HepG2 (cell line): Measurements from ENCODE around the gene ADGRG4. TPM values are rescaled to one million over a fixed set of nuclear protein-coding genes. Genes with fewer than 3 reads are reported as not detected.

Experiments used
- ATAC-seq: fragments of 200-7000 bp; cut with Tn5 transposase; 3 replicates; pipeline ENCODE4 v1.9.1; 2020; ENCODE audit warnings: mild to moderate bottlenecking, moderate library complexity
- BruUV-seq: library from RNA; stranded (reverse); fragments of 400-500 nt; replicated peaks from 2 replicates; lab custom pipeline; 2021; lab: Mats Ljungman, UMichigan
- CTCF ChIA-PET: fragments of 300-600 bp; formaldehyde crosslinking; extraction: SDS; loops from one replicate; lab custom pipeline; 2021; ENCODE audit warnings: low total read pairs, inconsistent platforms, low intra/inter-chr PET ratio; lab: Yijun Ruan, JAX
- POLR2A ChIA-PET: fragments of 350-600 bp; sonication (Branson Sonifier 250); formaldehyde crosslinking; loops from one replicate; lab custom pipeline; 2020; ENCODE audit warnings: antibody characterized with exemption, inconsistent platforms; lab: Yijun Ruan, JAX
- DNase-seq: peaks from one replicate; pipeline ENCODE4 v3.0.0-alpha.2; 2015; ENCODE audit warnings: low spot score
- FAIRE-seq: peaks from 3 replicates; lab custom pipeline; 2011; peaks lifted over from hg19 to GRCh38; lab: Jason Lieb, UNC
- H2AFZ ChIP-seq: one replicate; pipeline ENCODE4 v1.6.1; 2011; ENCODE audit warnings: low read length, inconsistent platforms
- H3K27ac ChIP-seq: fragments of 300-600 bp; 3 replicates; pipeline ENCODE4 v1.8.0; 2011; ENCODE audit warnings: mixed run types, mild to moderate bottlenecking, mixed read lengths, low read length, inconsistent platforms; ENCODE audit not compliant: insufficient read depth; ENCODE audit errors: extremely low read length
- H3K27me3 ChIP-seq, 2 experiments: fragments of 200-600 bp in 1 of 2; 2 replicates in 1 of 2; 3 replicates in 1 of 2; pipeline versions ENCODE4 v1.6.0 to v1.8.0; 2011; ENCODE audit warnings: low read length in 2 of 2, mild to moderate bottlenecking in 2 of 2, moderate library complexity in 2 of 2, inconsistent platforms in 1 of 2; ENCODE audit not compliant: insufficient read depth in 2 of 2, control insufficient read depth in 1 of 2
- H3K36me3 ChIP-seq, 2 experiments: fragments of 200-600 bp in 1 of 2; replicated peaks in 1 of 2; 2 replicates in 1 of 2; 3 replicates in 1 of 2; pipeline versions ENCODE4 v1.5.1 to v1.8.0; 2011; ENCODE audit warnings: low read length in 2 of 2, inconsistent platforms in 1 of 2; ENCODE audit not compliant: insufficient read depth in 2 of 2, control insufficient read depth in 1 of 2
- H3K4me1 ChIP-seq: 2 replicates; pipeline ENCODE4 v1.5.1; 2012; ENCODE audit warnings: low read length, inconsistent platforms; ENCODE audit not compliant: insufficient read depth
- H3K4me2 ChIP-seq: 2 replicates; pipeline ENCODE4 v1.6.0; 2011; ENCODE audit warnings: low read depth, low read length, inconsistent platforms
- H3K4me3 ChIP-seq, 3 experiments: fragments of 200-600 bp in 1 of 3; sonication (generic), shearing (Covaris generic) in 1 of 3; replicated peaks in 1 of 3; 2 replicates each; pipeline ENCODE4 v1.5.1; 2011 to 2016; ENCODE audit warnings: low read length in 3 of 3, inconsistent platforms in 2 of 3, low read depth in 2 of 3, mild to moderate bottlenecking in 2 of 3, control low read depth in 1 of 3, mixed read lengths in 1 of 3; ENCODE audit not compliant: insufficient read depth in 1 of 3
- H3K79me2 ChIP-seq: one replicate; pipeline ENCODE4 v1.6.1; 2011; ENCODE audit warnings: low read length, inconsistent platforms; ENCODE audit not compliant: insufficient read depth
- H3K9ac ChIP-seq: 2 replicates; pipeline ENCODE4 v1.6.0; 2011; ENCODE audit warnings: mild to moderate bottlenecking, low read depth, low read length, inconsistent platforms; ENCODE audit not compliant: insufficient read depth
- H3K9me3 ChIP-seq: 2 replicates; pipeline ENCODE4 v1.5.1; 2012; ENCODE audit warnings: mild to moderate bottlenecking, low read length
- H4K20me1 ChIP-seq: 2 replicates; pipeline ENCODE4 v1.6.0; 2011; ENCODE audit warnings: inconsistent platforms, mild to moderate bottlenecking, low read length, moderate library complexity; ENCODE audit not compliant: insufficient read depth
- RARG ChIP-seq: sonication (generic); formaldehyde crosslinking; IDR thresholded peaks from 2 replicates; pipeline ENCODE4 v1.4.0; 2020; ENCODE audit warnings: low read depth, mild to moderate bottlenecking, missing genetic modification reagents
- TCF7L2 ChIP-seq: IDR thresholded peaks from 2 replicates; pipeline ENCODE4 v1.6.1; 2011; ENCODE audit warnings: mild to moderate bottlenecking, low read depth, low read length, moderate library complexity
- ZFP37 ChIP-seq: sonication (generic); formaldehyde crosslinking; IDR thresholded peaks from 2 replicates; pipeline ENCODE4 v1.4.0; 2020; ENCODE audit warnings: missing genetic modification reagents, borderline replicate concordance
- ZFP41 ChIP-seq: sonication (generic); formaldehyde crosslinking; IDR thresholded peaks from 2 replicates; pipeline ENCODE4 v1.4.0; 2020; ENCODE audit warnings: mild to moderate bottlenecking, missing genetic modification reagents, borderline replicate concordance
- ZNF224 ChIP-seq: sonication (generic); formaldehyde crosslinking; IDR thresholded peaks from 2 replicates; pipeline ENCODE4 v1.5.0; 2020; ENCODE audit warnings: mild to moderate bottlenecking, missing genetic modification reagents
- ZNF24 ChIP-seq: fragments of 450-650 bp; IDR thresholded peaks from 2 replicates; pipeline ENCODE4 v1.6.1; 2017; ENCODE audit warnings: antibody characterized with exemption, mild to moderate bottlenecking
- WGBS: methylation state at CpG from one replicate; pipeline ENCODE4 v1.1.6; 2017; ENCODE audit warnings: low lambda C conversion rate; 5-methylcytosine and 5-hydroxymethylcytosine counted together
- in situ Hi-C: cut with HindIII; loops from 2 replicates; pipeline ENCODE4 v1.10.0; 2017; ENCODE audit warnings: low pct_unique_long_range_greater_than_20kb; ENCODE audit not compliant: extremely low pct_ligation_motif_present
- intact Hi-C: fragments of 100-400 bp; cut with micrococcal nuclease; formaldehyde crosslinking; loops from one replicate; pipeline ENCODE4 v1.10.0; 2022; ENCODE audit not compliant: unreplicated experiment
- polyA plus RNA-seq, 8 experiments: library from polyadenylated mRNA; depleted of rRNA in 3 of 8; stranded (reverse) in 7 of 8; unstranded in 1 of 8; fragments of >200 nt; fragmentation: Illumina TruSeq in 4 of 8; extraction: Trizol in 4 of 8; gene quantifications; 2 replicates each; pipeline versions ENCODE4 v1.2.1 to v1.2.3, GENCODE V29; 2011 to 2016; ENCODE audit warnings: low read depth in 4 of 8, missing spikeins in 1 of 8, mixed read lengths in 1 of 8; ENCODE audit not compliant: insufficient read depth in 1 of 8
- total RNA-seq, 5 experiments: library from RNA; depleted of rRNA; stranded (reverse); fragments of >200 nt; fragmentation: Illumina TruSeq; extraction: Trizol; gene quantifications; 2 replicates each; pipeline ENCODE4 v1.2.3, GENCODE V29; 2016; ENCODE audit warnings: low read depth in 1 of 5
- TF ChIP-seq, protein P1 (sequence below): sonication (generic); formaldehyde crosslinking; IDR thresholded peaks from one replicate; pipeline ENCODE4 v1.5.1; 2020; ENCODE audit warnings: mild to moderate bottlenecking, missing genetic modification reagents; ENCODE audit errors: not compliant biosample characterization
- TF ChIP-seq, protein P2 (sequence below): sonication (generic); formaldehyde crosslinking; IDR thresholded peaks from 2 replicates; pipeline ENCODE4 v1.5.0; 2020; ENCODE audit warnings: missing genetic modification reagents
- TF ChIP-seq, protein P3 (sequence below): sonication (generic); formaldehyde crosslinking; IDR thresholded peaks from 2 replicates; pipeline ENCODE4 v1.4.0; 2020; ENCODE audit warnings: mild to moderate bottlenecking, missing genetic modification reagents, borderline replicate concordance

ADGRG4 gene
- total and polyA plus RNA-seq, 2 of the 13 experiments (the other 11 are each of a cell fraction or from before 2014, with no cell fraction given) = not detected

DNA sequence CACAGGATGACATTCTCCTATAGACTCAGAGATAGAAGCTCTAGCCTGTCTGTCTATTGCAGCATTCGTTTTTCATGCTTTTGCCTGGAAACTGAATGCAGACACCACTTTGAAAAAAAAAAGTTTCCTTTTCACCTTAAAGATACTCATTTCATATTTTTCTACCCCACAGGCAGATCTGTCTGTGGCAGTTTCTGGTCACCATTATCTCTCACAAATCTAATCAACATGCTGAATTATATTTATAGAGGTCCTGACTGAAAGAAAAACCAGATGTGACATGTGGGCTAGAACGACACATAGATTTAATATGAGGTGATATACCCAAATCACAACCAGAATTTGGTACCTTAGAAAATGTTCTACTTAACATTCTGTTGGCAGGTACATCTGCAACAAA is 28.2 kb downstream of the ADGRG4 start:
- no peaks in the 10 kb centered on the region for H3K9me3 ChIP-seq
- no peak overlapping the region for H3K9ac ChIP-seq
- 4% methylated on average over 2 of the region's 2 CpGs for WGBS
- no peaks in the 10 kb centered on the region for H3K27me3 ChIP-seq
- H3K4me2 ChIP-seq = no peak overlapping the region
- ChIA-PET POLR2A (no interaction called here), CTCF (no interaction called here)
- FAIRE-seq (no peak), ATAC-seq (no peak), DNase-seq (no peak)
- no peak overlapping the region for H3K27ac ChIP-seq
- H3K4me1 ChIP-seq = no peaks in the 10 kb centered on the region
- H4K20me1 ChIP-seq = no peaks in the 10 kb centered on the region
- H3K36me3 ChIP-seq = no peaks in the 10 kb centered on the region
- no peak overlapping the region for H2AFZ ChIP-seq
- no TSS peak for BruUV-seq
- no peaks in the 10 kb centered on the region for H3K79me2 ChIP-seq
- intact Hi-C loops = no loop called here
- in situ Hi-C loops = no loop called here
- no peak overlapping the region for H3K4me3 ChIP-seq
- no peak for TF ChIP-seq ZFP37 (CRISPR knock-in tag)
- no peak for TF ChIP-seq ZNF24
- TF ChIP-seq, protein P1, sequence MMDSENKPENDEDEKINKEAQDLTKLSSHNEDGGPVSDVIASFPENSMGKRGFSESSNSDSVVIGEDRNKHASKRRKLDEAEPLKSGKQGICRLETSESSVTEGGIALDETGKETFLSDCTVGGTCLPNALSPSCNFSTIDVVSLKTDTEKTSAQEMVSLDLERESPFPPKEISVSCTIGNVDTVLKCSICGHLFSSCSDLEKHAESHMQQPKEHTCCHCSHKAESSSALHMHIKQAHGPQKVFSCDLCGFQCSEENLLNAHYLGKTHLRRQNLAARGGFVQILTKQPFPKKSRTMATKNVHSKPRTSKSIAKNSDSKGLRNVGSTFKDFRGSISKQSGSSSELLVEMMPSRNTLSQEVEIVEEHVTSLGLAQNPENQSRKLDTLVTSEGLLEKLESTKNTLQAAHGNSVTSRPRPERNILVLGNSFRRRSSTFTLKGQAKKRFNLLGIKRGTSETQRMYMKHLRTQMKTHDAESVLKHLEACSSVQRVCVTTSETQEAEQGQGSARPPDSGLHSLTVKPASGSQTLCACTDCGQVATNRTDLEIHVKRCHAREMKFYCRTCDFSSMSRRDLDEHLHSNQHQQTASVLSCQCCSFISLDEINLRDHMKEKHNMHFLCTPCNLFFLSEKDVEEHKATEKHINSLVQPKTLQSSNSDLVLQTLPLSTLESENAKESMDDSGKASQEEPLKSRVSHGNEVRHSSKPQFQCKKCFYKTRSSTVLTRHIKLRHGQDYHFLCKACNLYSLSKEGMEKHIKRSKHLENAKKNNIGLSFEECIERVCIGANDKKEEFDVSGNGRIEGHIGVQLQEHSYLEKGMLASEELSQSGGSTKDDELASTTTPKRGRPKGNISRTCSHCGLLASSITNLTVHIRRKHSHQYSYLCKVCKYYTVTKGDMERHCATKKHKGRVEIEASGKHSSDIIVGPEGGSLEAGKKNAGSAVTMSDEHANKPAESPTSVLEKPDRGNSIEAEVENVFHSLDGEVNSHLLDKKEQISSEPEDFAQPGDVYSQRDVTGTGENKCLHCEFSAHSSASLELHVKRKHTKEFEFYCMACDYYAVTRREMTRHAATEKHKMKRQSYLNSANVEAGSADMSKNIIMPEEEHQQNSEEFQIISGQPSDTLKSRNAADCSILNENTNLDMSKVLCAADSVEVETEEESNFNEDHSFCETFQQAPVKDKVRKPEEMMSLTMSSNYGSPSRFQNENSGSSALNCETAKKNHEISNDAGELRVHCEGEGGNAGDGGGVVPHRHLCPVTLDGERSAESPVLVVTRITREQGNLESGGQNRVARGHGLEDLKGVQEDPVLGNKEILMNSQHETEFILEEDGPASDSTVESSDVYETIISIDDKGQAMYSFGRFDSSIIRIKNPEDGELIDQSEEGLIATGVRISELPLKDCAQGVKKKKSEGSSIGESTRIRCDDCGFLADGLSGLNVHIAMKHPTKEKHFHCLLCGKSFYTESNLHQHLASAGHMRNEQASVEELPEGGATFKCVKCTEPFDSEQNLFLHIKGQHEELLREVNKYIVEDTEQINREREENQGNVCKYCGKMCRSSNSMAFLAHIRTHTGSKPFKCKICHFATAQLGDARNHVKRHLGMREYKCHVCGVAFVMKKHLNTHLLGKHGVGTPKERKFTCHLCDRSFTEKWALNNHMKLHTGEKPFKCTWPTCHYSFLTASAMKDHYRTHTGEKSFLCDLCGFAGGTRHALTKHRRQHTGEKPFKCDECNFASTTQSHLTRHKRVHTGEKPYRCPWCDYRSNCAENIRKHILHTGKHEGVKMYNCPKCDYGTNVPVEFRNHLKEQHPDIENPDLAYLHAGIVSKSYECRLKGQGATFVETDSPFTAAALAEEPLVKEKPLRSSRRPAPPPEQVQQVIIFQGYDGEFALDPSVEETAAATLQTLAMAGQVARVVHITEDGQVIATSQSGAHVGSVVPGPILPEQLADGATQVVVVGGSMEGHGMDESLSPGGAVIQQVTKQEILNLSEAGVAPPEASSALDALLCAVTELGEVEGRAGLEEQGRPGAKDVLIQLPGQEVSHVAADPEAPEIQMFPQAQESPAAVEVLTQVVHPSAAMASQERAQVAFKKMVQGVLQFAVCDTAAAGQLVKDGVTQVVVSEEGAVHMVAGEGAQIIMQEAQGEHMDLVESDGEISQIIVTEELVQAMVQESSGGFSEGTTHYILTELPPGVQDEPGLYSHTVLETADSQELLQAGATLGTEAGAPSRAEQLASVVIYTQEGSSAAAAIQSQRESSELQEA (CRISPR knock-in tag) = no peak
- TF ChIP-seq, protein P2, sequence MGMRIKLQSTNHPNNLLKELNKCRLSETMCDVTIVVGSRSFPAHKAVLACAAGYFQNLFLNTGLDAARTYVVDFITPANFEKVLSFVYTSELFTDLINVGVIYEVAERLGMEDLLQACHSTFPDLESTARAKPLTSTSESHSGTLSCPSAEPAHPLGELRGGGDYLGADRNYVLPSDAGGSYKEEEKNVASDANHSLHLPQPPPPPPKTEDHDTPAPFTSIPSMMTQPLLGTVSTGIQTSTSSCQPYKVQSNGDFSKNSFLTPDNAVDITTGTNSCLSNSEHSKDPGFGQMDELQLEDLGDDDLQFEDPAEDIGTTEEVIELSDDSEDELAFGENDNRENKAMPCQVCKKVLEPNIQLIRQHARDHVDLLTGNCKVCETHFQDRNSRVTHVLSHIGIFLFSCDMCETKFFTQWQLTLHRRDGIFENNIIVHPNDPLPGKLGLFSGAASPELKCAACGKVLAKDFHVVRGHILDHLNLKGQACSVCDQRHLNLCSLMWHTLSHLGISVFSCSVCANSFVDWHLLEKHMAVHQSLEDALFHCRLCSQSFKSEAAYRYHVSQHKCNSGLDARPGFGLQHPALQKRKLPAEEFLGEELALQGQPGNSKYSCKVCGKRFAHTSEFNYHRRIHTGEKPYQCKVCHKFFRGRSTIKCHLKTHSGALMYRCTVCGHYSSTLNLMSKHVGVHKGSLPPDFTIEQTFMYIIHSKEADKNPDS (CRISPR knock-in tag) = no peak
- TF ChIP-seq ZFP41 = no peak
- TF ChIP-seq RARG = no peak
- no peak for TF ChIP-seq ZNF224 (CRISPR knock-in tag)
- TF ChIP-seq, protein P3, sequence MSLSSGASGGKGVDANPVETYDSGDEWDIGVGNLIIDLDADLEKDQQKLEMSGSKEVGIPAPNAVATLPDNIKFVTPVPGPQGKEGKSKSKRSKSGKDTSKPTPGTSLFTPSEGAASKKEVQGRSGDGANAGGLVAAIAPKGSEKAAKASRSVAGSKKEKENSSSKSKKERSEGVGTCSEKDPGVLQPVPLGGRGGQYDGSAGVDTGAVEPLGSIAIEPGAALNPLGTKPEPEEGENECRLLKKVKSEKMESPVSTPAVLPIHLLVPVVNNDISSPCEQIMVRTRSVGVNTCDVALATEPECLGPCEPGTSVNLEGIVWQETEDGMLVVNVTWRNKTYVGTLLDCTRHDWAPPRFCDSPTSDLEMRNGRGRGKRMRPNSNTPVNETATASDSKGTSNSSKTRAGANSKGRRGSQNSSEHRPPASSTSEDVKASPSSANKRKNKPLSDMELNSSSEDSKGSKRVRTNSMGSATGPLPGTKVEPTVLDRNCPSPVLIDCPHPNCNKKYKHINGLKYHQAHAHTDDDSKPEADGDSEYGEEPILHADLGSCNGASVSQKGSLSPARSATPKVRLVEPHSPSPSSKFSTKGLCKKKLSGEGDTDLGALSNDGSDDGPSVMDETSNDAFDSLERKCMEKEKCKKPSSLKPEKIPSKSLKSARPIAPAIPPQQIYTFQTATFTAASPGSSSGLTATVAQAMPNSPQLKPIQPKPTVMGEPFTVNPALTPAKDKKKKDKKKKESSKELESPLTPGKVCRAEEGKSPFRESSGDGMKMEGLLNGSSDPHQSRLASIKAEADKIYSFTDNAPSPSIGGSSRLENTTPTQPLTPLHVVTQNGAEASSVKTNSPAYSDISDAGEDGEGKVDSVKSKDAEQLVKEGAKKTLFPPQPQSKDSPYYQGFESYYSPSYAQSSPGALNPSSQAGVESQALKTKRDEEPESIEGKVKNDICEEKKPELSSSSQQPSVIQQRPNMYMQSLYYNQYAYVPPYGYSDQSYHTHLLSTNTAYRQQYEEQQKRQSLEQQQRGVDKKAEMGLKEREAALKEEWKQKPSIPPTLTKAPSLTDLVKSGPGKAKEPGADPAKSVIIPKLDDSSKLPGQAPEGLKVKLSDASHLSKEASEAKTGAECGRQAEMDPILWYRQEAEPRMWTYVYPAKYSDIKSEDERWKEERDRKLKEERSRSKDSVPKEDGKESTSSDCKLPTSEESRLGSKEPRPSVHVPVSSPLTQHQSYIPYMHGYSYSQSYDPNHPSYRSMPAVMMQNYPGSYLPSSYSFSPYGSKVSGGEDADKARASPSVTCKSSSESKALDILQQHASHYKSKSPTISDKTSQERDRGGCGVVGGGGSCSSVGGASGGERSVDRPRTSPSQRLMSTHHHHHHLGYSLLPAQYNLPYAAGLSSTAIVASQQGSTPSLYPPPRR (CRISPR knock-in tag) = no peak
- TF ChIP-seq TCF7L2 = no peak
